DOHH2 (cell line): ENCODE data around the gene MED29.
A peak's percentile ranks its signal among the peaks of the same experiment; 100 is the strongest.

Source experiments
- H3F3A ChIP-seq: fragments of 200-600 bp; sonication (generic), shearing (Covaris generic); 2 replicates; pipeline ENCODE4 v1.6.0; 2016; ENCODE audit warnings: antibody characterized with exemption, mild to moderate bottlenecking; ENCODE audit not compliant: control insufficient read depth, insufficient read depth
- H3K27ac ChIP-seq: fragments of 200-600 bp; sonication (generic); 2 replicates; pipeline ENCODE4 v1.5.1; 2014; ENCODE audit warnings: low read depth, mild to moderate bottlenecking, low read length, moderate library complexity
- H3K27me3 ChIP-seq: fragments of 200-600 bp; sonication (generic); 2 replicates; pipeline ENCODE4 v1.6.1; 2014; ENCODE audit warnings: mild to moderate bottlenecking, low read length, mixed read lengths; ENCODE audit not compliant: control insufficient read depth
- H3K36me3 ChIP-seq: fragments of 200-600 bp; sonication (generic); 2 replicates; pipeline ENCODE4 v1.6.1; 2014; ENCODE audit warnings: mild to moderate bottlenecking, low read length, moderate library complexity, mixed read lengths; ENCODE audit not compliant: control insufficient read depth
- H3K4me1 ChIP-seq: fragments of 200-600 bp; sonication (generic); 2 replicates; pipeline ENCODE4 v1.6.1; 2014; ENCODE audit warnings: mild to moderate bottlenecking, low read length, mixed read lengths; ENCODE audit not compliant: control insufficient read depth
- H3K4me2 ChIP-seq: fragments of 200-600 bp; sonication (generic); 2 replicates; pipeline ENCODE4 v1.6.0; 2014; ENCODE audit warnings: mild to moderate bottlenecking, low read length, moderate library complexity
- H3K4me3 ChIP-seq: fragments of 200-600 bp; sonication (generic); 2 replicates; pipeline ENCODE4 v1.5.1; 2014; ENCODE audit warnings: mild to moderate bottlenecking, low read length, mixed read lengths
- H3K79me2 ChIP-seq: fragments of 200-600 bp; sonication (generic); 2 replicates; pipeline ENCODE4 v1.6.1; 2014; ENCODE audit warnings: mild to moderate bottlenecking, low read length, mixed read lengths; ENCODE audit not compliant: control insufficient read depth
- H3K9me2 ChIP-seq: fragments of 200-600 bp; sonication (generic); replicated peaks from 2 replicates; pipeline ENCODE4 v1.6.1; 2014; ENCODE audit warnings: mild to moderate bottlenecking, low read length, mixed read lengths; ENCODE audit not compliant: control insufficient read depth
- H3K9me3 ChIP-seq: fragments of 200-600 bp; sonication (generic); 2 replicates; pipeline ENCODE4 v1.6.1; 2014; ENCODE audit warnings: antibody characterized with exemption, low read length, mixed read lengths; ENCODE audit not compliant: control insufficient read depth, insufficient read depth
- H4K20me1 ChIP-seq: fragments of 200-600 bp; sonication (generic); 2 replicates; pipeline ENCODE4 v1.6.0; 2014; ENCODE audit warnings: low read depth, mild to moderate bottlenecking, antibody characterized with exemption, low read length, moderate library complexity; ENCODE audit not compliant: control insufficient read depth, insufficient read depth
- CTCF ChIP-seq: fragments of 200-600 bp; sonication (generic); IDR thresholded peaks from one replicate; pipeline ENCODE4 v1.5.1; 2014; ENCODE audit warnings: antibody characterized with exemption, mild to moderate bottlenecking, low read depth, low read length; ENCODE audit not compliant: poor library complexity, severe bottlenecking
- EZH2phosphoT487 ChIP-seq: fragments of 200-600 bp; sonication (generic); IDR thresholded peaks from 2 replicates; pipeline ENCODE4 v1.6.1; 2017; ENCODE audit warnings: borderline replicate concordance, mild to moderate bottlenecking, antibody characterized with exemption, low read length, moderate library complexity, mixed read lengths

The MED29 gene

GRCh38 chr19:39415111-39416046 lies 24.2 kb downstream of the MED29 start:
- Histone ChIP-seq H3K27me3 (no peaks in the 10 kb centered on the region), H3K9me3 (no peaks in the 10 kb centered on the region), H3K79me2 (peaks cover 24% of the 10 kb centered on the region), H4K20me1 (peaks cover 5% of the 10 kb centered on the region; the same call in 1 of the 2 replicates), H3K4me3 (no peak overlapping the region), H3K4me2 (no peak overlapping the region), H3K9me2 (no peaks in the 10 kb centered on the region), H3K36me3 (peaks cover 20% of the 10 kb centered on the region), H3K4me1 (peaks cover 30% of the 10 kb centered on the region), H3F3A (peaks cover 16% of the 10 kb centered on the region), H3K27ac (no peak overlapping the region)
- TF ChIP-seq EZH2phosphoT487 (no peak), CTCF (peak; percentile 15)

- Histone ChIP-seq H4K20me1 (peaks cover 5% of the 10 kb centered on the region; the same call in 1 of the 2 replicates), H3K9me2 (no peaks in the 10 kb centered on the region), H3K27ac (no peak overlapping the region), H3K4me3 (no peak overlapping the region), H3K36me3 (peaks cover 10% of the 10 kb centered on the region), H3K9me3 (no peaks in the 10 kb centered on the region), H3F3A (peaks cover 5% of the 10 kb centered on the region), H3K79me2 (peaks cover 16% of the 10 kb centered on the region), H3K4me1 (peaks cover 19% of the 10 kb centered on the region), H3K27me3 (no peaks in the 10 kb centered on the region), H3K4me2 (no peak overlapping the region)
- TF ChIP-seq EZH2phosphoT487, result no peak
These were observed 25.3 kb downstream of the MED29 start for GRCh38 chr19:39416152-39417120.

- Histone ChIP-seq H3K79me2 (peaks cover 16% of the 10 kb centered on the region), H3K27ac (no peak overlapping the region), H3F3A (peaks cover 3% of the 10 kb centered on the region; the same call in 1 of the 2 replicates)
These were observed 26.4 kb downstream of the MED29 start for GRCh38 chr19:39417463-39418181.

More at GRCh38 chr19:39417463-39418181, 26.4 kb downstream of the MED29 start:
- Histone ChIP-seq H3K4me2 (no peak overlapping the region), H3K9me3 (no peaks in the 10 kb centered on the region), H3K27me3 (no peaks in the 10 kb centered on the region), H3K36me3 (peaks cover 8% of the 10 kb centered on the region), H3K4me3 (no peak overlapping the region), H3K4me1 (peaks cover 14% of the 10 kb centered on the region), H3K9me2 (no peaks in the 10 kb centered on the region), H4K20me1 (peaks cover 5% of the 10 kb centered on the region; the same call in 1 of the 2 replicates)
- TF ChIP-seq CTCF (no peak), EZH2phosphoT487 (no peak)
